ENCODE data around the gene LRRC56. TPM values are rescaled to one million over a fixed set of nuclear protein-coding genes. Genes with fewer than 3 reads are reported as not detected.
"Not testable (repeated sequence)": the region's sequence is repeated elsewhere in the genome, so short reads cannot be mapped to it uniquely, and the experiment has no call there.

LRRC56 gene
- total and polyA plus RNA-seq, 2 experiments from 2014 or later = 2.5 to 4.5 TPM

GRCh38 chr11:568306-569157 is 31.2 kb downstream of the LRRC56 start:
- Histone ChIP-seq H3K36me3 (peaks cover 5% of the 10 kb centered on the region), H3K27ac (peak overlapping the region; percentile 77), H3K27me3 (no peaks in the 10 kb centered on the region), H3K4me1 (ENCODE audit: low read depth) (peaks cover 25% of the 10 kb centered on the region), H3K9me3 (ENCODE audit: low read depth) (no peaks in the 10 kb centered on the region), H3K4me3 (peak overlapping the region; percentile 95)
- peak; percentile 94 to 97 for DNase-seq (ENCODE audit: low read depth in 1 of 2, low spot score in 1 of 2)
- no peak for TF ChIP-seq CTCF (IDR thresholded peaks at IDR 0.05; ENCODE audit: low read depth, low read length)

- H3K36me3 ChIP-seq = peaks cover 5% of the 10 kb centered on the region
- peak overlapping the region; percentile 77 for H3K27ac ChIP-seq
- no peak for TF ChIP-seq CTCF (IDR thresholded peaks at IDR 0.05; ENCODE audit: low read depth, low read length)
- DNase-seq (ENCODE audit: low read depth in 1 of 2, low spot score in 1 of 2) = no peak
- H3K4me1 ChIP-seq (ENCODE audit: low read depth) = peaks cover 30% of the 10 kb centered on the region
- no peaks in the 10 kb centered on the region for H3K27me3 ChIP-seq
- peak overlapping the region; percentile 75 for H3K4me3 ChIP-seq
- H3K9me3 ChIP-seq (ENCODE audit: low read depth) = no peaks in the 10 kb centered on the region
Observed at GRCh38 chr11:569158-569885, 32.0 kb downstream of the LRRC56 start.

GRCh38 chr11:571802-572185 is 34.5 kb downstream of the LRRC56 start:
- Histone ChIP-seq H3K9me3 (ENCODE audit: low read depth) (no peaks in the 10 kb centered on the region), H3K27ac (no peak overlapping the region), H3K4me1 (ENCODE audit: low read depth) (peaks cover 25% of the 10 kb centered on the region), H3K27me3 (no peaks in the 10 kb centered on the region), H3K36me3 (peaks cover 5% of the 10 kb centered on the region), H3K4me3 (no peak overlapping the region)
- no peak for DNase-seq (ENCODE audit: low read depth in 1 of 2, low spot score in 1 of 2)
- no peak for TF ChIP-seq CTCF (IDR thresholded peaks at IDR 0.05; ENCODE audit: low read depth, low read length)

GRCh38 chr11:573146-573759 is 35.9 kb downstream of the LRRC56 start:
- H3K4me1 ChIP-seq (ENCODE audit: low read depth) = peaks cover 28% of the 10 kb centered on the region
- peak overlapping the region; percentile 24 for H3K27ac ChIP-seq
- no peaks in the 10 kb centered on the region for H3K36me3 ChIP-seq
- no peak for DNase-seq (ENCODE audit: low read depth in 1 of 2, low spot score in 1 of 2)
- no peaks in the 10 kb centered on the region for H3K27me3 ChIP-seq
- no peak overlapping the region for H3K4me3 ChIP-seq
- no peak for TF ChIP-seq CTCF (IDR thresholded peaks at IDR 0.05; ENCODE audit: low read depth, low read length)
- no peaks in the 10 kb centered on the region for H3K9me3 ChIP-seq (ENCODE audit: low read depth)

- H3K27ac ChIP-seq; H3K36me3 ChIP-seq; H3K9me3 ChIP-seq (ENCODE audit: low read depth); DNase-seq (ENCODE audit: low read depth in 1 of 2, low spot score in 1 of 2); H3K27me3 ChIP-seq: not testable (repeated sequence)
- H3K4me1 ChIP-seq (ENCODE audit: low read depth) = peaks cover 31% of the 10 kb centered on the region
- peak overlapping the region; percentile 50 for H3K4me3 ChIP-seq
Observed at GRCh38 chr11:574031-574570, 36.8 kb downstream of the LRRC56 start.

All from cardiac muscle cell (in vitro differentiated cells and primary cell).